Panc1 (cell line): ENCODE data around the gene TEAD2. TPM values are rescaled to one million over a fixed set of nuclear protein-coding genes. Genes with fewer than 3 reads are reported as not detected.
"Not testable (repeated sequence)": the region's sequence is repeated elsewhere in the genome, so short reads cannot be mapped to it uniquely, and the experiment has no call there.

Experiments used
- ATAC-seq: fragments of 200-7000 bp; cut with Tn5 transposase; 2 replicates; pipeline ENCODE4 v1.9.1; 2020; ENCODE audit warnings: mild to moderate bottlenecking, moderate library complexity
- BruUV-seq: library from RNA; stranded (reverse); fragments of 400-500 nt; replicated peaks from 2 replicates; lab custom pipeline; 2021; lab: Mats Ljungman, UMichigan
- CTCF ChIA-PET: fragments of 300-600 bp; sonication (Branson Sonifier 250); formaldehyde crosslinking; loops from one replicate; lab custom pipeline; 2022; ENCODE audit warnings: antibody characterized with exemption; lab: Charles Lee
- POLR2A ChIA-PET: fragments of 300-600 bp; sonication (Branson Sonifier 250); formaldehyde crosslinking; loops from one replicate; lab custom pipeline; 2022; ENCODE audit warnings: antibody characterized with exemption; lab: Charles Lee
- DNase-seq: peaks from one replicate; pipeline ENCODE4 v3.0.0-alpha.2; 2010; ENCODE audit warnings: low read depth, low spot score
- H3K27ac ChIP-seq: 2 replicates; pipeline ENCODE4 v1.5.1; 2011; ENCODE audit warnings: mild to moderate bottlenecking, low read length, inconsistent platforms
- H3K27me3 ChIP-seq: fragments of 200-500 bp; sonication (Bioruptor generic); 2 replicates; pipeline ENCODE4 v1.6.0; 2014; ENCODE audit warnings: low read length, inconsistent platforms; ENCODE audit not compliant: control insufficient read depth, insufficient read depth
- H3K36me3 ChIP-seq: fragments of 200-500 bp; sonication (Bioruptor generic); 2 replicates; pipeline ENCODE4 v1.5.1; 2014; ENCODE audit warnings: inconsistent platforms, mild to moderate bottlenecking, low read length, moderate library complexity; ENCODE audit not compliant: control insufficient read depth, insufficient read depth
- H3K4me1 ChIP-seq: 2 replicates; pipeline ENCODE4 v1.5.1; 2011; ENCODE audit warnings: inconsistent platforms, mild to moderate bottlenecking, low read length, moderate library complexity; ENCODE audit not compliant: control insufficient read depth, insufficient read depth
- H3K4me3 ChIP-seq, 2 experiments: 2 replicates each; pipeline ENCODE4 v1.5.1; 2011 to 2012; ENCODE audit warnings: low read depth in 2 of 2, low read length in 2 of 2, mild to moderate bottlenecking in 2 of 2, inconsistent platforms in 1 of 2, moderate library complexity in 1 of 2
- H3K9me3 ChIP-seq: fragments of 200-500 bp; sonication (Bioruptor generic); 2 replicates; pipeline ENCODE4 v1.5.1; 2014; ENCODE audit warnings: low read depth, mild to moderate bottlenecking, inconsistent platforms, low read length, moderate library complexity; ENCODE audit not compliant: control insufficient read depth, insufficient read depth
- CTCF ChIP-seq: fragments of 450-650 bp; IDR thresholded peaks from 2 replicates; pipeline ENCODE4 v1.5.1; 2017; ENCODE audit warnings: mild to moderate bottlenecking
- POLR2AphosphoS5 ChIP-seq: IDR thresholded peaks from 2 replicates; pipeline ENCODE4 v1.6.1; 2012; ENCODE audit warnings: mild to moderate bottlenecking, low read depth, low read length, moderate library complexity
- REST ChIP-seq, 2 experiments: IDR thresholded peaks; 2 replicates each; pipeline ENCODE4 v1.6.1; 2011 to 2012; ENCODE audit warnings: low read depth in 2 of 2, control low read depth in 1 of 2, low read length in 1 of 2, mild to moderate bottlenecking in 1 of 2, moderate library complexity in 1 of 2; ENCODE audit not compliant: insufficient read depth in 1 of 2
- SIN3A ChIP-seq: IDR thresholded peaks from 2 replicates; pipeline ENCODE4 v1.6.1; 2012; ENCODE audit warnings: low read depth, mild to moderate bottlenecking, low read length, moderate library complexity, borderline replicate concordance; ENCODE audit not compliant: insufficient read depth
- TCF7L2 ChIP-seq: IDR thresholded peaks from 2 replicates; pipeline ENCODE4 v1.6.1; 2011; ENCODE audit warnings: mild to moderate bottlenecking, low read depth, low read length, inconsistent platforms
- in situ Hi-C: cut with HindIII; loops from 2 replicates; pipeline ENCODE4 v1.10.0; 2016; ENCODE audit warnings: low sequenced_read_pairs, low pct_unique_long_range_greater_than_20kb
- intact Hi-C: fragments of 100-400 bp; cut with micrococcal nuclease; formaldehyde crosslinking; loops from one replicate; pipeline ENCODE4 v1.10.0; 2022; ENCODE audit not compliant: unreplicated experiment
- total RNA-seq: library from RNA; stranded (reverse); gene quantifications from one replicate; pipeline ENCODE4 v1.2.1, GENCODE V29; 2021; ENCODE audit not compliant: unreplicated experiment

TEAD2 gene
- total RNA-seq, 1 experiment from 2014 or later: 31.9 TPM

GRCh38 chr19:49301165-49301865, 60.9 kb downstream of the TEAD2 start:
- no peak overlapping the region for H3K4me3 ChIP-seq
- H3K4me1 ChIP-seq: no peaks in the 10 kb centered on the region; the same call in 1 of the 2 replicates
- DNase-seq: peak; percentile 38
- H3K27me3 ChIP-seq: no peaks in the 10 kb centered on the region
- no peak overlapping the region for H3K27ac ChIP-seq
- in situ Hi-C loops: no loop called here
- H3K36me3 ChIP-seq: no peaks in the 10 kb centered on the region
- POLR2A ChIA-PET: no interaction called here
- CTCF ChIA-PET: no interaction called here
- no peaks in the 10 kb centered on the region for H3K9me3 ChIP-seq
- intact Hi-C loops: no loop called here
- ATAC-seq: peak; percentile 96
- BruUV-seq: no TSS peak
- TF ChIP-seq CTCF (peak; percentile 90), TCF7L2 (no peak)

- POLR2A ChIA-PET, in situ Hi-C loops, H3K36me3 ChIP-seq, BruUV-seq, CTCF ChIA-PET, H3K4me1 ChIP-seq, DNase-seq, intact Hi-C loops, ATAC-seq, H3K27me3 ChIP-seq, H3K27ac ChIP-seq, H3K9me3 ChIP-seq, H3K4me3 ChIP-seq: not testable (repeated sequence)
Observed at GRCh38 chr19:49298653-49299052, 63.6 kb downstream of the TEAD2 start.

GRCh38 chr19:49297403-49297802, 64.8 kb downstream of the TEAD2 start:
- Histone ChIP-seq H3K27ac (no peak overlapping the region), H3K36me3 (no peaks in the 10 kb centered on the region), H3K4me3 (no peak overlapping the region), H3K27me3 (no peaks in the 10 kb centered on the region), H3K9me3 (no peaks in the 10 kb centered on the region), H3K4me1 (no peaks in the 10 kb centered on the region; the same call in 1 of the 2 replicates)
- no peak for TF ChIP-seq SIN3A
- TF ChIP-seq REST (IDR thresholded peaks at IDR 0.05; ENCODE audit: insufficient read depth in 1 of 2, low read depth in 2 of 2, low read length in 1 of 2): no peak
- no peak for TF ChIP-seq TCF7L2
- TF ChIP-seq POLR2AphosphoS5: no peak
- no peak for TF ChIP-seq CTCF
- no peak for ATAC-seq
- no peak for DNase-seq
- in situ Hi-C loops (no loop called here), intact Hi-C loops (no loop called here)
- BruUV-seq: no TSS peak
- ChIA-PET POLR2A (no interaction called here), CTCF (no interaction called here)
